T-helper 2 cell (primary cell): ENCODE results near the gene PHF20.
"Not testable (repeated sequence)": the region's sequence is repeated elsewhere in the genome, so short reads cannot be mapped to it uniquely, and the experiment has no call there.

Experiments used
- DNase-seq, 5 experiments: peaks; one replicate each; pipeline versions ENCODE4 v3.0.0 to v3.0.0-alpha.2; 2012 to 2022

The PHF20 gene

DNA sequence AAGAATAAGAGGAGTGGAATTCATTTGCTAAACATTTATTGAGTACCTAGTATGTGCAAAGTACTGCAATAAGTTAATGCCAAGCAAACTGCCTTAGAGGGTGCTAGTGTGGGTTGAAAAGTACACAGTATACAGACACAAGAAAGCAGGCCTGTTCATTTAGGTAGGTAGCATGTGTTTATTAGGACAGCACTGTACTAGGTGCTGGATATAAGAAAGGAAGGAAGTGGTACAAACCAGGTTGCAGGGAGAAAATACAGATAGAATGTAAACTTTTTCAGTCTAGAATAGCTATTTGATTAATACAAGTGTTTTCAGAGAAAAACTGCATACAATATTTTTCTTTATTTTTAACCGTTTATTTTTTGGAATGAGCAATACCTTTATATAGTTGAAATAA is 68.1 kb downstream of the PHF20 start:
- DNase-seq: peak in 1 of 5 experiments; percentile 68

DNA sequence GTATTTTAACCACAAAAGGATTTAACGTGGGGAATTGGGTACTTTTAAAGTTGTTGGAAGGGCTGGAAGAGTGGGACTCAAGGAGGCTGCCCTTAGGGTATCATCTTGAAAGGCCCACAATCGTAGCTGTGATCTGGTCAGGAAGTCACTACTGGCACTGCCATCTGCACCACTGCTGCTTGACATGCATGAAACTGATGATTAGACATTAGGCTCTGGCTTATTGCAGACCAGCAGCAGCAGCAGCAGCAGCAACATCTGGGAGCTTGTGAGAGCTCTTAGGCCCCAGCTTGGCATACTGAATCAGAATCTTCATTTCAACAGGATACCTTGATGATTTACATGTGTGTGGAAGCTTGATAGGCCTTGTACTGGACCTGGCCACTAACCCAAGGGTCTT is 68.6 kb downstream of the PHF20 start:
- peak in 1 of 5 experiments; percentile 74 for DNase-seq

DNA sequence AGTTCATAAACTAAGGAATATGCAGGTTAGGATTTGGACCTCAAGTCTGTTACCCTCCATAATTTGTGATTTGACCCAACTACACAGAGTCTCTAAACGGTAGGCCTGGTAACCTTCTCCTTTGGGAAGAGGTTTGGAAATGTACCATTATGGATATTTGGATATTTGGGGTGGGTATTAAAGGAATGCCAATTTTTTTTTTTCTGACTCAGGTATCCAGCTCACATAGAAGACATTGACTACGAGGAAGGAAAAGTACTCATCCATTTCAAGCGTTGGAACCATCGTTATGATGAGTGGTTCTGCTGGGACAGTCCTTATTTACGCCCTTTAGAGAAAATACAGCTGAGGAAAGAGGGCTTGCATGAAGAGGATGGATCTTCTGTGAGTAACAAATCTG is 70.5 kb downstream of the PHF20 start:
- no peak for DNase-seq

DNA sequence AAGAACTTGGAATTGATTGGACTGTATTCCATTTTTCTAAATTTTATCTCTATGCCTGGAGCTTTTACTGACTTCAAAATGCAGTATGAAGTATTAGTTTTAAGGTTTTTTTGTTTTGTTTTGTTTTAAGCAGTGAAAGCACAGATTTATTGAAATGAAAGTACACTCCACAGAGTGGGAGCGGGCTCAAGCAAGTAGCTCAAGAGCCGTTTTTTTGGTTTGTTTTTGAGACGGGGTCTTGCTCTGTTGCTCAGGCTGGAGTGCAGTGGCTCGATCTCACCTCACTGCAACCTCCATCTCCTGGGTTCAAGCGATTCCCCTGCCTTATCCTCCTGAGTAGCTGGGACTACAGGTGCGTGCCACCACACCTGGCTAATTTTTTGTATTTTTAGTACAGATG is 72.1 kb downstream of the PHF20 start:
- DNase-seq: not testable (repeated sequence)

DNA sequence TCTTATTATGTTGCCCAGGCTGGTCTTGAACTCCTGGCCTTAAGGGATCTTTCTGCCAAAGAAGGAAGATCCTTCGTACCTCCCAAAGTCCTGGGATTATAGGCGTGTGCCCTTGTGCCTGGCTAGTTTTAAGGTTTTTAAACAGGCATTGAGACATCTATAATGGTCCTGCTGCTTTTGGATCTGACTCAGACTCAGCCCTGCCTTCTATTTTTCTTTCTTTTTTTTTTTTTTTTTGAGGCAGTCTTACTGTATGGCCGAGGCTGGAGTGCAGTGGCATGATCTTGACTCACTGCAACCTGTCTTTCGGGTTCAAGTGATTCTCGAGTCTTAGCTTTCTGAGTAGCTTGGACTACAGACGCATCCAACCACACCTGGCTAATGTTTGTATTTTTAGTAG is 73.7 kb downstream of the PHF20 start:
- DNase-seq: no peak

DNA sequence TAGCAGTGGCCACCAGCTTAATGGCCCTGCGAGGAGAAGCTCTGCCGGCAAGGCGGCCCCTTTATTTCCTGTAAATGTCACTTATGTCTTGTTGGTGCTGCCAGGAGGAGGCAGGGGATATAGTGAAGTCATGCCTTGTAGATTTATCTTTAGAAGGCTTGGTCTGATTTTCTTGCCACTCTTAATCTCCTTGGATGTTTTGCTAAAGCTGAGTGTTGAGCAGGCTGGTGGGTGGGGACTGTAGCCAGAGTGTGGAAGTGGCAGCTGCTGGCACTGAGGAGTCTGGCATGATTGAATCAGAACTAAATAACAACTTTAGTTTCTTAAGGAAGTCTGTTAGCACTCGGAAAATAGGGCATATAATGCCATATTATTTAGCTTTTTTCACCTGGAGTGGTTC is 77.9 kb downstream of the PHF20 start:
- DNase-seq: no peak

DNA sequence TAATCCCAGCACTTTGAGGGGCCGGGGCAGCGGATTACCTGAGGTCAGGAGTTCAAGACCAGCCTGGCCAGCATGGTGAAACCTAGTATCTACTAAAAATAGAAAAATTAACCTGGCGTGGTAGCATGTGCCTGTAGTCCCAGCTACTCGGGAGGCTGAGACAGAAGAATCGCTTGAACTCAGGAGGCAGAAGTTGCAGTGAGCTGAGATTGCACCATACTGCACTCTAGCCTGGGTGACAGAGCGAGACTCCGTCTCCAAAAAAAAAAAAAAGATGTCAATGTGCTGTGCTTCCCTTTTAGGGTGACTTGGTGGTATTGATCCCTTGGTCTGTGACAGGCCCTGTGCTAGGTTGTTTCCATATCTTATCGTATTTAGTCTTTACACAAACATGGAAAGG is 79.8 kb downstream of the PHF20 start:
- DNase-seq: not testable (repeated sequence)

DNA sequence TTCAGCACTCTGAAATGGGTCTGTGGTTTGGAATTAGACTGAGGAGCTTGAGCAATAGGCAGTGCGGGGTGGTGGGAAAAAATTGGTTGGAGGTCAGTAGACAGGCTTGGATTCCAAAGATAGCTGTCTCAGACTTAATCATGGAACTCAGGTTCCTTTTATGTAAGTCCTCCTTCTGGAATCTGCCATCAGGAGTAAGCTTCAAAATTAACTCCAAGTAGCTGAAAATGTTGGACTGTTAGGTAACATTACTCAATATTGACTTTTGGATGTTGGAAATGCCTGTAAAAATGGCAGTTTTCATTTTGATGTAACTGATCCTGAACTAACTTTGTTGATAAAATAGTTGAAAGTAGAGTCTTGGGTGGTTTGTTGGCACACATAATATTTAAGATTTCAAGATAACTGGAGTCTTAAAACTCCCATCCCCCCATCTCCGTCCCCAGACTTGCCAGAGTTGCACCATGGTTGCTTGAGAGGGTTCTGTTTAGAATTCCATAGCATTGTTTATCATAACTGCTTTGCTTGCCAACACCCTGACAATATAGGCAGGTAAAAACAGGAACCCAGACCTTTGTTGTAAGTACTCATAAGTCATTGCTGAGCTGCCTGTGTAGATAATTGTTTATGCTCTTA is 83.0 kb downstream of the PHF20 start:
- DNase-seq: no peak

DNA sequence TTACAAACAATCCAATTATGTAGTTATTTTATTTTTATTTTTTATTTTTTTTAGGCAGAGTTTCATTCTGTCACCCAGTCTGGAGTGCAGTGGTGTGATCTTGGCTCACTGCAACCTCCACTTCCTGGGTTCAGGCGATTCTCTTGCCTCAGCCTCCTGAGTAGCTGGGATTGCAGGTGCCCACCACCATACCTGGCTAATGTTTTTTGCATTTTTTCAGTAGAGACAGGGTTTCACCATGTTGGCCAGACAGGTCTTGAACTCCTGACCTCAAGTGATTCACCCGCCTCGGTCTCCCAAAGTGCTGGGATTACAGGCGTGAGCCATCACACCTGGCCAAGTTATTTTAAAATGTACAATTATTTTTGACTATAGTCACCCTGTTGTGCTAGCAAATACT is 83.8 kb downstream of the PHF20 start:
- not testable (repeated sequence) for DNase-seq

DNA sequence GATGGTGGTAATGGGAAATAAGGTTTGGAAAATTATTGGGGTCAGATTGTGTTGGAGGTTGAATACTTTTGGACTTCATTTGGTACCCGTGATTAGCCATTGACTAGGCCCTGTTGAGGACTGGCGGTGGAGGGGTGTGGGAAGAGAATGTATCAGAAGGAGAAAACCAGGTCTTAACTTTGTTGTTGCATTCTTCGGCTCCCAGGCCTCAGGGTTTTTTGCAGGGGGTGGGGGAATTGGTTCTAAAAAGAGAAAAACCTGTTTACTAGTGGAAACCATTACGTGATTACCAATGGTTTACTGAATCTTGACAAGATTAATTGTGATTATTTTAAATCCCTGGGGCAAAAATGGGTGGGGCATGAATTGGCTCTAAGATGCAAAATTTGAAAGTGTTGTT is 85.1 kb downstream of the PHF20 start:
- DNase-seq: no peak

DNA sequence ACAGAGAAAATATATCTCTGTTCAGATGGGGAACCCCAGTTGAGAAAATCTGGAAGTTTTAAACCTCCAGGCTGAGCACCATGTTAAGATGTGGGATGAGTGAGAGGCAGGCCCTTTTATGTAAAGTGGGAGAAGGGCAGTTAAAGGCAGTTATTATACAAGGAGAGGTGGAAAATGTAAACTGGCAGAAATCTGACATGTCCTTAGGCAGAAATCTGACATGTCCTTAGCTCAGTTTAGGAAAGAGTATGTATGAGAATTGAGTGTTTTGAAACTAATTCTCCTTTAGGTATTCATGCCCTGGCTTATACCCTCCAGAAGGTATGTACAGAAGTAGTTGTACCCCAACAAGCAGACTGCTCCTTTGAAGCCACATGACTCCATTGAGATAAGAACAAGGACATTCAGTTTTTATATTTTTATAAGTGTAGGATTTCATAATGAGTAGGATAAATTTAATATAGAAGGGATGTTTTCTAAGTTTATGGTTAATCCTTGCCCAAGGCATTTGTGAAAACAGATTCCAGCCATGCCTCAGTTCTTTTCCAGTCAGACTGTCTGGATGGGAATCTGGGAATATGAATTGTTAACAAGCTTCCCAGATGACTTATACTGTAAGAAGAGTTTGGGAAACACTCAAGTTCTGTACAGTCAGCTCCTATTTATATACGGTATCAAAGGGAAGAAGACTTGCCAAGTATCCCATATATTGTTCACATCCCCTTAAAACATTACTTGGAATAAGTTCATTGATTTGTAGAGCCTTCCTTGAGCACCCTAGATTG is 94.8 kb downstream of the PHF20 start:
- no peak for DNase-seq

DNA sequence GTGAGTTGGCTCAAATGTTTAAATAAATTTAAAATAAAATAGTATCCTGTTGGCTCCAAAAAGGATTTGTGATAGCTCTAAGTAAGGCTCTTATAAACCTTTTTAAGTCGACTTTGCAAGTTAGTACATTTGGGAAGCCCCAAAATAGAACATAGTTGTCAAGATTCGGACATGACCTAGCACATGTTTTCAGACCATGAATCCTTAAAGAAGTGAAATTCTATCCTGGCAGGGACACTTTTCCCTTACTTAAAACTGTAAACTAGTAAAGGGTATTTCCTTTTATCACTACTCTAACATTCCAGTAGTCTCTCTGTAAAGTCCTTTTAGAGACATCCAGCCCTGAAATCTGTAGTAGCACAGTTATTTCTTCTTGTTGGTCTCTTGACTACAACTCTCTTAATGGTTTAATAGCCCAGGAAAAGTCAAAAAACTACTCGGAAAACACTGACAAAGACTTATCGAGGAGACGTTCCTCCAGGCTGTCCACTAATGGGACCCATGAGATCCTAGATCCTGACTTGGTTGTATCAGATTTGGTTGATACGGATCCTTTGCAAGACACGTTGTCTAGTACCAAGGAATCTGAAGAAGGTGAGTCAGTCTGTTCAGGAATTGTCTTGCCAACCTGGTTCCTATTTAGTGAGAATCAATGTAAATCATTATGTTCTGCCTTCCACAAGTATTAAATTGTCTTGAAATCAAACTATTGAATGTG is 98.9 kb downstream of the PHF20 start:
- DNase-seq: no peak

DNA sequence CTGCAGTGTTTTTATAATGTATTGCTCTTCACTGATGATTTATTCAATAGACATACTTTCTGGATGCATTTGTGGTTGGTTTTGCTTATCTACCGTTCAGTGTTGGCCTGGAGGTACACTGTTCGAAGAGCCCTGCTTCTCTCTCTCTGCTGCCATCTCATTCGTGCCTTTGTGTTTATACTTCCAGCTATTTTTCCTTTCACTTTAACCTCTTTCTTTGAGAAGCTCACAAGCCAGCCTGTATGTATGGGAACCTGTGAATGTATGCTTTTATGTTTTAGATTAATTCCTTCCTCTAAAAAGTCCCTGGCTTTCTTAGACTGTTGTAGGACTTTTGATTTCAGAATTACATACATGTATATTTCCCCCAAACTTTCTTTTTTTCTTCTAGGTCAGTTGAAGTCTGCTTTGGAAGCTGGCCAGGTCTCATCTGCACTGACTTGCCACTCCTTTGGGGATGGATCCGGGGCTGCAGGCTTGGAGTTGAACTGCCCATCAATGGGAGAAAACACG is 99.5 kb downstream of the PHF20 start:
- DNase-seq: no peak

DNA sequence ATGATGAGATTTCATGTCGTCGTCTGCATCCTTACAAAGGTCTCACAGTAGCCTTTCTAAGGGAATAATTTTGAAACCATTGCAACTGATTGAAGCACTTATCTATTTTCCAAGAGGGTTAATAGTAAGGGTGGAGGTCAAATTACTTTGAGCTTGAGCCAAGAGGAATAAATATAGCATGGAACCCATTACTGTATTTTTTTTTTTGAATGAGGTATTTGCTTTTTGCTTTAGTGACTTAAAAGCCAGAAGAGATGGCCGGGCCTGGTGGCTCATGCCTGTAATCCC is 104.2 kb downstream of the PHF20 start:
- no peak for DNase-seq

DNA sequence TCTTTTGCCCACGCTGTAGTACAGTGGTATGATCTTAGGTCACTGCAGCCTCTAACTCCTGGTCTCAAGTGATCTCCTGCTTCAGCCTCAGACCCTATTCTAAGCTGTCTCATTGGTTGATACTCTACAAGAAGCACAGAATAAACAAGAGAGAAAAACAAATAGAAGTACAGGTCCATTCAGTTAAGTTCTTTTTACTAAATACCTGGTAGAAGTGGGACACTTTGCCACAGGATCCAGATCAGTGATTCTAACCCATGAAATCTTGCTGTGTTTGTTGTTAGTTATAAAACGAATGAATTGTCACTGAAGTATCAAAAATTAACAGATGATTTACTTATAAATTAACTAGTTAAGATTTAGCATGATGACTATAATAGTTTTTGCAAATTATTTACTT is 105.8 kb downstream of the PHF20 start:
- no peak for DNase-seq

DNA sequence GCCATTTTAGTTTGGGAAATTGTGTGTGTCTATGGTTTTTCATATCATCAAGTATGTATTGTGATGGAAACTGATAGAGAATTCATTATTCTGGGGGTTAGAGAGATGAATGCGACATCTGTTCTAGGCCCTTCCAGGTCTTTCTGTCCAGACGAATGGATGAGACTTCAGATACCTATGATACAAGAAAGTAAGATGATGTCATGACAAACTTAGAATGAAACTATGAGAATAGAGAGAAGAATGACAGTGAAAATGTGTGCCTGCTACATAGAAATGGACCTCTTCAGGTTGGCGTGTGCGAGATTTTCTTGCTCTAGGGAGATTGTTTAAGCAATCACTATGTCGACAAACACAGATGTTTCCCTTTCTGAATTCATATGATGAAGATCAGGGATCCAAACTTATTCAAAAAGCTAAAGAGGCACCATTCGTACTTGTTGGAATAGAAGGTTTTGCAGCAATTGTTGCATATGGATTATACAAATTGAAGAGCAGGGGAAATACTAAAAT is 106.4 kb downstream of the PHF20 start:
- DNase-seq: no peak

DNA sequence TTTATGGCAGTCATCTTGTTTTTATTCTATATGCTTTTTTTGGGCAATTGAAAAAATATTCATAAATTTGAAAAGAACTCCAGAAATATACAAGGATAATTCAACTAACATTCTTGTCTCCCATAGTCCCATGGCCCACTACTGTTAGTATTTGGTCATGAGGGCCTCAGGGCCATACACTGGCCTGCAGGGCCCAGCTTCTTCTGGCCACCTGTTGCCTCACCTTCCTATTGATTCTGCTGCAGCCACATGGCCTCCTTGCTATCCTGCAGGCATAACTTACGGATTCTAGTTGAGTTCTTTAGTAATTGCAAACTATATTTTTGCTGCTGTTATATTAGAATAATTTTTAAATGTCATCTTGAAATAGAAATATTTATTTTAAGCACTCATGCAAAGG is 109.9 kb downstream of the PHF20 start:
- no peak for DNase-seq

DNA sequence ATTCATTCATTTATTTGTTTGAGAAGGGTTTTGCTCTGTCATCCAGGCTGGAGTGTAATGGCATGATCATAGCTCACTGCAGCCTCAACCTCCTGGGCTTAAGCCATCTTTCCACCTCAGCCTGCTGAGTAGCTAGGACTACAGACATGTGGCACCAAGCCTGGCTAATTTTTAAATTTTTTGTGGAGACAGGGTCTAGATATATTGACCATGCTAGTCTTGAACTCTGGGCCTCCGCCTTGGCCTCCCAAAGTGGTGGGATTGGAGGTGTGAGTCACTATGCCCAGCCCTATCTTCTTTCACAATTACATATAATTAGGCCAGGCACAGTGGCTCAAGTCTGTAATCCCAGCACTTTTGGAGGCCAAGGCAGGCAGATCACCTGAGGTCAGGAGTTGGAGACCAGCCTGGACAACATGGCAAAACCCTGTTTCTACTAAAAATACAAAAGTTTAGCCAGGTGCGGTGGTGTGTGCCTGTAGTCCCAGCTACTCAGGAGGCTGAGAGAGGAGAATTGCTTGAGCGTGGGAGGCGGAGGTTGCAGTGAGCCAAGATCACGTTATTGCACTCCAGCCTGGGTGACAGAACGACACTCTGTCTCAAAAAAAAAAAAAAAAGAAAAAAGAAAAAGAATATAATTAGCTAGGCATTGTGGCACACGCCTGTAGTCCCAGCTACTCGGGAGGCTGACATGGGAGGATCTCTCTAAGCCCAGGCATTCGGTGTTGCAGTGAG is 110.8 kb downstream of the PHF20 start:
- DNase-seq: not testable (repeated sequence)

DNA sequence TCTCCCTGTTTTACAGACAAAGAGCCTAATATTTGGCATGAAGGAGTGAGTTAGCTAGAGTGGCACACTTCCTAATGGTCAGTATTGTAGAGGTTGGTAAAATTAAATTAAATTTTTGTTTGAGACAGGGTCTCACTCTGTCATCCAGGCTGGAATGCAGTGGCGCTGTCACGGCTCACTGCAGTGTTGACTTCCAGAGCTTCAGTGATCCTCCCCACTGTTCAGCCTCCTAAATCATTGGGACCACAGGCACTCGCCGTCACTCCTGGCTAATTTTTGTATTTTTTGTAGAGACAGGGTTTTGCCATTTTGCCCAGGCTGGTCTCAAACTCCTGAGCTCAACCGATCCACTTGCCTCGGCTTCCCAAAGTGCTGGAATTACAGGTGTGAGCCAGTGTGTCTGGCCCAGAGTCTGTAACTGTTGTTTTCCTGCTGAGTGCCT is 111.5 kb downstream of the PHF20 start:
- DNase-seq: no peak

DNA sequence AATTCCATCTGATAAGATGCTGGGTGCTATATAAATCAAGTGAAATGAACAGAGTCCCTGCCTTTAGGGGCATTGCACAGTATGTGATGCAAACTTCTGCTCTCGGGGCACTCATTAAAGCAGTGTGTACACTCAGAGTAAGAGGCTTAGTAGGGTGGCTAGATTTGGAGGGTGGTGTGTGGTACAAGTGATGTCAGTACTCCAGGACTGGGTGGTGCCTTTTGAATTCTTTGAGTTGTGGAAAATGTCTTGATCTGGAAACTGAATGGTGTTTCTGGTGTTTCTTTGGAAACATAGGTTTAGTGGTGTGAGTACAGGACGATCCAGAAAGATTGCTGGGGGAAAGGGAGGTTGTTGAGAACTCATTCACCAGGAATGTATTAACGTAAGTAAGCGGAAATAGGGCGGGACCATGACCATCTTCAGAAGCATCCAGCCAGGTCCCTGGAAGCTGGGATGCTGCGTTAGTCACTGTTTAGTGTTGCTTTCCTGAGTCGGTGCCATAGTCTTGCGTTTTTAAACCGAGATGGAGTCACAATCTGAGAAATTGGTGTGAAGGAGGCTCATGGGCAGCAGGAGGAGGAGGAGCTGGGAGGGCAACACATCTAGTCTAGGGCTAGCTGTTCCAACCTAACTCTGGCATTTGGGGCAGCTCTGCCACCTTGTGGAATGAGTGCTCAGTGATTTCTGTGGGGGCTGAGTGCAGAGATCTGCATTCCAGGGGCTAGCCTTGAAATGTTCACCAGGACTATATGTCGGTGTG is 112.1 kb downstream of the PHF20 start:
- DNase-seq: peak in 4 of 5 experiments; percentile 19 to 70 (median 35)

DNA sequence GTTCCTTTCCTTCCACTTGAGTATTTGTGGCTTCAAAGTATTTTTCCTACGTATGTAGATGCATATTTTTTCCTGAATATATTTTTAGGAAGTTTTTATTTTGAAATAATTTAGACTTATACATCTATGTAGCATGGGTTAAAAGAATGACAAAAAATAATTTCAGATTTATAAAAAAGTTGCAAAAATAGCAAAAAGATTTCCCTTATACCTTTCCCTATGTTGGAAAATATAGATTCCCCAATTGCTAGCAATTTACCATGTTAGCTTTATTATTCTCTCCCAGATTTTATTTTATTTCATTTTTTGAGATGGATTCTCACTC is 112.7 kb downstream of the PHF20 start:
- DNase-seq: no peak

DNA sequence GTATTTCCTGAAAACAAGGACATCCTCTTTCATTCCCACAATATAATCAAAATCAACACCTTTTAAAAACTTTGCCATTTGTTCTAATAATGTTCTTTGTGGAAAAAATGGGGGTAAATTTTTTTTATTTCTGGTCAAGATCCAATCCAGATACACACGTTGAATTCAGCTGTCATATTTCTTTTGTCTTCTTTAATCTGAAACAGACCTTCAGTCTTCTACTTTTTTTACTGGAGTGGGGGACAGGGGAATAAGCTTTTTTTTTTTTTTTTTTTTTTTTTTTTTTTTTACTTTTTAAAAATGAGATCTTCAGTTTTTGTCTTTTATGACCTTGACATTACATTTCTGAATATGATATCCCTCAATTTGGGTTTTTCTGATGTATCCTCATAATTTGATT is 113.4 kb downstream of the PHF20 start:
- no peak for DNase-seq
